ENCODE results near the gene PREPL.

DNA sequence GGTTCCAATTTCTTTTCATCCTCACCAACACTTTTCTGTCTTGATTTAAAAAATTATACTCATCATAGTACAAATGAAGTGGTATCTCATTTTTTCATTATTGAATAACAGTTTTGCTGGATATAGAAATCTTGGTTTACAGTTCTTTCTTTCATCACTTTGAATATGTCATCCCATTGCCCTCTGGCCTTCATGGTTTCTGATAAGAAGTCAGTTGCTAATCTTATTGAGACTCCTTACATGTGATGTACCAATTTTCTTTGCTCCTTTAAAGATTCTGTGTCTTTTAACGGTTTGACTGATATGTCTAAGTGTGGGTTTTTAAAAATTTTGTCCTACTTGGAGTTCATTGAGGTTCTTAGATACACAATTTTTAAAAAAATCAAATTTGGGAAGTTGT is 51.0 kb downstream of the PREPL start:
- TF ChIP-seq POLR2A (IDR thresholded peaks at IDR 0.05; ENCODE audit: low read length): no peak
- TF ChIP-seq GATA1 (IDR thresholded peaks at IDR 0.05; ENCODE audit: low read depth, low read length): no peak

Measured in erythroblast (primary cell).